Stimulated activated CD8-positive, alpha-beta memory T cell treated with anti-CD3 and anti-CD28 coated beads, Interleukin-15, amount 100 ng/mL, for 1 hour (primary cell): ENCODE results near the gene TARDBP.
"Not testable (repeated sequence)": the region's sequence is repeated elsewhere in the genome, so short reads cannot be mapped to it uniquely, and the experiment has no call there.

Experiments
- DNase-seq: peaks from one replicate; pipeline ENCODE4 v3.0.0-alpha.2; 2020; ENCODE audit warnings: low read depth

Gene TARDBP

GRCh38 chr1:10992864-10993263 is 19.6 kb upstream of the TARDBP start:
- DNase-seq: no peak

GRCh38 chr1:10996100-10996499 is 16.4 kb upstream of the TARDBP start:
- no peak for DNase-seq

GRCh38 chr1:11000526-11000925 is 11.9 kb upstream of the TARDBP start:
- DNase-seq: no peak

GRCh38 chr1:11013160-11013531 is 692 bp downstream of the TARDBP start:
- DNase-seq: no peak

GRCh38 chr1:11019358-11019757 is 6.9 kb downstream of the TARDBP start:
- DNase-seq: not testable (repeated sequence)

- no peak for DNase-seq
Measured at GRCh38 chr1:11019971-11020370, 7.5 kb downstream of the TARDBP start.

GRCh38 chr1:11023201-11023600 is 10.7 kb downstream of the TARDBP start:
- no peak for DNase-seq

GRCh38 chr1:11024154-11024873 is 11.9 kb downstream of the TARDBP start:
- DNase-seq: no peak

GRCh38 chr1:11024874-11025203 is 12.4 kb downstream of the TARDBP start:
- no peak for DNase-seq

GRCh38 chr1:11025618-11026017 is 13.2 kb downstream of the TARDBP start:
- DNase-seq: no peak

- no peak for DNase-seq
Measured at GRCh38 chr1:11026052-11026451, 13.6 kb downstream of the TARDBP start.

GRCh38 chr1:11026903-11027302 is 14.4 kb downstream of the TARDBP start:
- DNase-seq: no peak

- DNase-seq: no peak
Measured at GRCh38 chr1:11027316-11027715, 14.9 kb downstream of the TARDBP start.

GRCh38 chr1:11028018-11028417 is 15.6 kb downstream of the TARDBP start:
- no peak for DNase-seq

GRCh38 chr1:11030865-11031264 is 18.4 kb downstream of the TARDBP start:
- no peak for DNase-seq

GRCh38 chr1:11031624-11032262 is 19.3 kb downstream of the TARDBP start:
- DNase-seq: no peak

GRCh38 chr1:11037019-11037739 is 24.7 kb downstream of the TARDBP start:
- not testable (repeated sequence) for DNase-seq

GRCh38 chr1:11037740-11038182 is 25.3 kb downstream of the TARDBP start:
- peak; percentile 90 for DNase-seq

GRCh38 chr1:11039351-11040104 is 27.1 kb downstream of the TARDBP start:
- no peak for DNase-seq

- not testable (repeated sequence) for DNase-seq
Measured at GRCh38 chr1:11040105-11040429, 27.6 kb downstream of the TARDBP start.

GRCh38 chr1:11041048-11041447 is 28.6 kb downstream of the TARDBP start:
- DNase-seq: no peak

- no peak for DNase-seq
Measured at GRCh38 chr1:11042065-11042464, 29.6 kb downstream of the TARDBP start.
